ENCODE measurements around the gene GIT1.

Gene GIT1

DNA sequence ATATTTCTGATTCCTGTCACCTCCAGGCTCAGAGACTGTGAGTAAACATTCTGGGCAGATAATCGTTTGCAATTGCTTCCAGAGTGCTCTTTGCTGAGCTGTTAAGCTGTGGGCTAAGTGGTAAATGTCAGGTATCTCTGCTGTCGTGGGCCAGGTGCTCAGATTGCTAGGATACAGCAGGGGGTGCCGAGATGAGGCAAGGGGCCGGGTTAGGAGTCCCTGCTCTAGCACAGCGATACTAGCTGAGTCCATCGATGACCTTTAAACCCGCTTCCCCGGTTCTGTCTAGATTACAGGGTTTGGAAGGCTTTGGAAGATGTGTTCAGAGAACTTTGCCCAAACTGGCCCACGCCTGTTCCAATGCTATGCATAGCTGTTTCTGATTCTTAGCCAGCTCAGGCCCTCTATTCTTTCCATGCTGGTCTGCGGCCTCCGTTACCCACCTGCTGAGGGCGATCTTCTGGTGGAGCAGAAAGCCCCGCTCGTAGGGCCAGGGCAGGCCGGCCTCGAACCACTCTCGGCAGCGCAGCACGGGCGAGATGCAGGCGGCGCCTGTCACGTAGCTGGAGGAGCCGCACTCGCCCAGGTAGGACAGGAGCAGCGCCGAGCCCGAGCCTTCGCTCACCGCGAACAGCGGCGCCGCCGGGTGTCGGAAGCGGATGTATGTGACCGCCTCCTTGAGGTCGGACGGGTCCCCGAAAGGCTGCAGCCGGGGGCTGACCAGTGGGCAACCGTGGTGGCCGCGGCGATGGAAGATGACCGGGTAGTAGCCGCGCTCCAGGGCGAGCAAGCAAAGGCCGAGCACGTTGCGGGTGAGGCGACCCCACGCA, 23.6 kb downstream of the GIT1 start:
- no peak for TF ChIP-seq FOXP2 (optimal IDR thresholded peaks at IDR 0.05; ENCODE audit: borderline replicate concordance, extremely low read depth, extremely low read length, insufficient read depth)
- TF ChIP-seq SIN3A (IDR thresholded peaks at IDR 0.05; ENCODE audit: borderline replicate concordance, insufficient read depth, low read length), result no peak

DNA sequence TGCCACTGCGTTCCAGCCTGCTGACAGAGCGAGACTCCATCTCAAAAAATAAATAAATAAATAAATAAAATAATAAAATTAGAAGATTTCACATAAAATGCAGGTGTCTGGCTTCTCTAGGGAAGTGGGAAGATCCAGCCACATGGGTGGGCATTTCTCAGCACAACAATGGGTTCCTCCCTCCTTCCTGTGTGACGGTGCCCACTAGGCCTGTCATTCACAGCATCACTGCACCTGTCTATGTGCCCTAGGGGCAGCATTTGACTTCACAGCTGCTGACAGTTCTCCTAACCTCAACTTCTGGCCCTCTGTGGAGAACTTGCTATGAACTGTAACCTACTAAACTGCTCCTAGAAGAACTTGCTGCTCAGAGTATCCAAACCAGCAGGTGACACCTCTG, 25.6 kb downstream of the GIT1 start:
- TF ChIP-seq SIN3A (IDR thresholded peaks at IDR 0.05; ENCODE audit: borderline replicate concordance, insufficient read depth, low read length), result no peak
- no peak for TF ChIP-seq POLR2AphosphoS5 (IDR thresholded peaks at IDR 0.05; ENCODE audit: low read depth, low read length)
- no peak for TF ChIP-seq TAF1 (IDR thresholded peaks at IDR 0.05; ENCODE audit: borderline replicate concordance, insufficient read depth, low read length)
- TF ChIP-seq FOXP2 (optimal IDR thresholded peaks at IDR 0.05; ENCODE audit: borderline replicate concordance, extremely low read depth, extremely low read length, insufficient read depth), result no peak
- TF ChIP-seq, protein P1, sequence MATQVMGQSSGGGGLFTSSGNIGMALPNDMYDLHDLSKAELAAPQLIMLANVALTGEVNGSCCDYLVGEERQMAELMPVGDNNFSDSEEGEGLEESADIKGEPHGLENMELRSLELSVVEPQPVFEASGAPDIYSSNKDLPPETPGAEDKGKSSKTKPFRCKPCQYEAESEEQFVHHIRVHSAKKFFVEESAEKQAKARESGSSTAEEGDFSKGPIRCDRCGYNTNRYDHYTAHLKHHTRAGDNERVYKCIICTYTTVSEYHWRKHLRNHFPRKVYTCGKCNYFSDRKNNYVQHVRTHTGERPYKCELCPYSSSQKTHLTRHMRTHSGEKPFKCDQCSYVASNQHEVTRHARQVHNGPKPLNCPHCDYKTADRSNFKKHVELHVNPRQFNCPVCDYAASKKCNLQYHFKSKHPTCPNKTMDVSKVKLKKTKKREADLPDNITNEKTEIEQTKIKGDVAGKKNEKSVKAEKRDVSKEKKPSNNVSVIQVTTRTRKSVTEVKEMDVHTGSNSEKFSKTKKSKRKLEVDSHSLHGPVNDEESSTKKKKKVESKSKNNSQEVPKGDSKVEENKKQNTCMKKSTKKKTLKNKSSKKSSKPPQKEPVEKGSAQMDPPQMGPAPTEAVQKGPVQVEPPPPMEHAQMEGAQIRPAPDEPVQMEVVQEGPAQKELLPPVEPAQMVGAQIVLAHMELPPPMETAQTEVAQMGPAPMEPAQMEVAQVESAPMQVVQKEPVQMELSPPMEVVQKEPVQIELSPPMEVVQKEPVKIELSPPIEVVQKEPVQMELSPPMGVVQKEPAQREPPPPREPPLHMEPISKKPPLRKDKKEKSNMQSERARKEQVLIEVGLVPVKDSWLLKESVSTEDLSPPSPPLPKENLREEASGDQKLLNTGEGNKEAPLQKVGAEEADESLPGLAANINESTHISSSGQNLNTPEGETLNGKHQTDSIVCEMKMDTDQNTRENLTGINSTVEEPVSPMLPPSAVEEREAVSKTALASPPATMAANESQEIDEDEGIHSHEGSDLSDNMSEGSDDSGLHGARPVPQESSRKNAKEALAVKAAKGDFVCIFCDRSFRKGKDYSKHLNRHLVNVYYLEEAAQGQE (IDR thresholded peaks at IDR 0.05; ENCODE audit: insufficient read depth in 1 of 2, low read depth in 2 of 2, low read length in 2 of 2), result no peak

DNA sequence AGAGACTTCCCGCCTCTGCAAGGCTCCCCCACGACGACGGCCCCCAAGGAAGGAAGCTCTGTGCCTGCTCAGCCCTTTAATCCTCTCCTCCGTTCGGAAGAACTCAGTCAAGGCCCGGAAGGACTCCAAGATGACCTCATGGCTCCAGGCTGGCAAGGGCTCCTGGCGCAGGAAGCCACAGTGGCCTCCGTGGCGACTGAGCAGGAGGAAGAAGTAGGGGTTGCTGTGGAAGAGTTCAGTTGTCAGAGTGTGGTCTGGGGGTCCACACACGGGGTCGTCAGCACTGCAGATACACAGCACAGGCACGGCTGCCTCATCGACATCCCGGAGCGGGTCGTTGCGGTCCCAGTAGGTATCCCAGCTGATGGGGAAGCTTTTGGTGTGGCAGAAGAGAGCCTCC, 26.8 kb downstream of the GIT1 start:
- no peak for TF ChIP-seq POLR2AphosphoS5 (IDR thresholded peaks at IDR 0.05; ENCODE audit: low read depth, low read length)
- no peak for TF ChIP-seq TAF1 (IDR thresholded peaks at IDR 0.05; ENCODE audit: borderline replicate concordance, insufficient read depth, low read length)
- TF ChIP-seq, protein P1 (IDR thresholded peaks at IDR 0.05; ENCODE audit: insufficient read depth in 1 of 2, low read depth in 2 of 2, low read length in 2 of 2), result no peak
- TF ChIP-seq FOXP2 (optimal IDR thresholded peaks at IDR 0.05; ENCODE audit: borderline replicate concordance, extremely low read depth, extremely low read length, insufficient read depth), result no peak
- no peak for TF ChIP-seq SIN3A (IDR thresholded peaks at IDR 0.05; ENCODE audit: borderline replicate concordance, insufficient read depth, low read length)

DNA sequence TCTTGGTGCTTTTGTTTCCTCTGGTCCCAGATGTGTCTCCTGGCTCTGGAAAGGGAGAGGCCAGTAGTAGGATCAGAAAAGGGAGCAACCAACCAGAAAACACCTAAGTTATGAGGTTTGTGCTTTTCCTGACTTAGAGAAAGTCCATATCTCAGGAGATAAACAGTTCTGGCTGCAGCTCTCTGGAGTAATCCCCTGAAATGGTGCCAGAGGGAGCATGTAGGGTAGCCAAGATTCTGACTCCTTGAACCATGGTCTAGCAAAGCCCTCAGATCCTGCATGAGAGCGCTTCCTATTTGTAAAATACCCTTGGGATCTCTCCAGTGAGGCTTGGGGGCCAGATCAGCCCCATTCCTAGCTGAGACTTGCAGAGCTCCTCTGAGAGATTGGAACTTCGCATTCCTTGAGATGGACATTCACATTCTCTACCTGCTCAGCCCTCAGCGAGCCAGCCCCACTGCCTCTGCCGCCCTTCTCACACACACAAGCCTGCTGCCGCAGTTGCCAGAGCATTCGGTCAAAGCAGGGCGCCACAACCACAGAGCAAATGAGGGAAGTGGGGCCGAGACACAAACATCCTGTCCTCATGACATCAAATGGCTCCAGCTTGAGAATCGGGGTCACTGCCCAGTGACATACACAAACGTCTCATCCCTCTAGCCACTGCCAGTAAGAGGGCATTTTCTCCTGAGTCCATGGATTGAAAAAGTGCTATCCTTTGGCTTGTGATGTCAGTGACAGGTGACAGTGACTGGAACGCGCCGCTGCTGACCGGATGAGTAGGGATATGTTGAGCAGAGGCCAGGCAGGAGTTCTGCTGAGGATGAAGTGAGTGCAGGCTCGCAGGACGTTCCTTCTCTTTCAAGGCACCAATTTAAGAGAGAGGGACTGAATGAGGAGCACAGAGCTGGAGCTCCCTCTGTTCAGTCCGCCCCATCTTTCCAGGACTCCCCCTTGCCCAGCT, 27.6 kb downstream of the GIT1 start:
- no peak for TF ChIP-seq SIN3A (IDR thresholded peaks at IDR 0.05; ENCODE audit: borderline replicate concordance, insufficient read depth, low read length)
- no peak for TF ChIP-seq TAF1 (IDR thresholded peaks at IDR 0.05; ENCODE audit: borderline replicate concordance, insufficient read depth, low read length)
- TF ChIP-seq, protein P1 (IDR thresholded peaks at IDR 0.05; ENCODE audit: insufficient read depth in 1 of 2, low read depth in 2 of 2, low read length in 2 of 2), result no peak
- no peak for TF ChIP-seq FOXP2 (optimal IDR thresholded peaks at IDR 0.05; ENCODE audit: borderline replicate concordance, extremely low read depth, extremely low read length, insufficient read depth)
- TF ChIP-seq POLR2AphosphoS5 (IDR thresholded peaks at IDR 0.05; ENCODE audit: low read depth, low read length), result no peak

DNA sequence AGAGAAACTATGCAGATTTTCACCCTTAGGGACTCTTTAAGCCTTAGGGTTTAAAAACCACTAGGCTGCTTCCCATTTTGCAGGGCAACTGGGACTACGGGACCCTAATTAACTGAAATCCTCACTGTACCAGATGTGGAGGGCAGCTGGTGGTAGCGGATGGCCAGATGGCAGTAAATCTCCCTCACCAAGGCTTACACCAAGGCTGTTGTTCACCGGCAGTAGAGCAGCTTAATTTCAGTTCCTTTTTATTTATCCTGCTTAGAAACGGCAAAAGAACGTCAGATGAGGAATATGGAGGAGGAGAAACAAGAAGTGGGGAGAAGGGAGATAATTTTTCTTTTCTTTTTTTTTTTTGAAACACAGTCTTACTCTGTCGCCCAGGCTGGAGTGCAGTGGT, 29.1 kb downstream of the GIT1 start:
- TF ChIP-seq, protein P1 (IDR thresholded peaks at IDR 0.05; ENCODE audit: insufficient read depth in 1 of 2, low read depth in 2 of 2, low read length in 2 of 2), result no peak
- TF ChIP-seq POLR2AphosphoS5 (IDR thresholded peaks at IDR 0.05; ENCODE audit: low read depth, low read length) (no peak), SIN3A (IDR thresholded peaks at IDR 0.05; ENCODE audit: borderline replicate concordance, insufficient read depth, low read length) (no peak), TAF1 (IDR thresholded peaks at IDR 0.05; ENCODE audit: borderline replicate concordance, insufficient read depth, low read length) (no peak), FOXP2 (optimal IDR thresholded peaks at IDR 0.05; ENCODE audit: borderline replicate concordance, extremely low read depth, extremely low read length, insufficient read depth) (no peak)

Measured in PFSK-1 (cell line).